Breast epithelium (tissue), 4 donors: ENCODE measurements around the gene CHD2. TPM values are rescaled to one million over a fixed set of nuclear protein-coding genes. Genes with fewer than 3 reads are reported as not detected.

Experiments
- DNase-seq, 2 donors: peaks; one replicate each; pipeline ENCODE4 v3.0.0-alpha.2; 2019; ENCODE audit warnings: low spot score in 2 of 2
- H3K27ac ChIP-seq, 2 donors: fragments of 200-600 bp; sonication (generic) in 1 of 2; one replicate each; pipeline ENCODE4 v1.5.1; 2016 to 2019; ENCODE audit warnings: mild to moderate bottlenecking in 1 of 2
- H3K27me3 ChIP-seq, 2 donors: fragments of 200-600 bp; sonication (generic) in 1 of 2; one replicate each; pipeline versions ENCODE4 v1.5.1 to v1.6.0; 2017 to 2019; ENCODE audit warnings: control low read depth in 1 of 2, mild to moderate bottlenecking in 1 of 2
- H3K36me3 ChIP-seq: fragments of 200-600 bp; one replicate; pipeline ENCODE4 v1.5.1; 2019
- H3K4me1 ChIP-seq, 2 donors: fragments of 200-600 bp; sonication (generic); one replicate each; pipeline ENCODE4 v1.5.1; 2016 to 2019; ENCODE audit warnings: control low read depth in 1 of 2
- H3K4me3 ChIP-seq, 3 donors: fragments of 200-600 bp; sonication (generic); 1 replicate in 2 of 3; 2 replicates in 1 of 3; pipeline ENCODE4 v1.5.1; 2016 to 2019; ENCODE audit warnings: mild to moderate bottlenecking in 3 of 3, moderate library complexity in 2 of 3
- H3K9me3 ChIP-seq, 2 donors: fragments of 200-600 bp; sonication (generic) in 1 of 2; one replicate each; pipeline ENCODE4 v1.5.1; 2016 to 2019; ENCODE audit warnings: control low read depth in 1 of 2
- POLR2A ChIP-seq: fragments of 450-650 bp; IDR thresholded peaks from one replicate; pipeline ENCODE4 v1.6.1; 2016; ENCODE audit warnings: antibody characterized with exemption, mild to moderate bottlenecking, moderate library complexity
- POLR2AphosphoS5 ChIP-seq, 3 donors: sonication (generic); formaldehyde crosslinking; IDR thresholded peaks; one replicate each; pipeline ENCODE4 v1.6.1; 2017; ENCODE audit warnings: antibody characterized with exemption in 3 of 3
- intact Hi-C: fragments of 100-400 bp; cut with DNase I; formaldehyde crosslinking; loops from one replicate; pipeline ENCODE4 v1.15.1; 2023; ENCODE audit warnings: low total_unique reads
- total RNA-seq, 3 donors: library from RNA; depleted of rRNA; stranded (reverse); fragments of >200 nt; gene quantifications; one replicate each; pipeline ENCODE4 v1.1.0, GENCODE V29; 2016
- TF ChIP-seq, protein P1 (sequence below), 3 donors: fragments of 450-650 bp; IDR thresholded peaks; one replicate each; pipeline ENCODE4 v1.5.1; 2016 to 2017; ENCODE audit warnings: antibody characterized with exemption in 3 of 3, mild to moderate bottlenecking in 3 of 3, moderate library complexity in 3 of 3

The CHD2 gene
- total RNA-seq, 3 donors from 2014 or later, result 137 to 215 (median 197) TPM

- Histone ChIP-seq H3K27ac (peak overlapping the region; percentile 54 to 100), H3K27me3 (no peaks in the 10 kb centered on the region), H3K4me1 (peaks cover 0 to 4% of the 10 kb centered on the region in 2 donors), H3K4me3 (no peak overlapping the region), H3K9me3 (no peaks in the 10 kb centered on the region), H3K36me3 (peaks cover 7% of the 10 kb centered on the region)
- DNase-seq, result no peak
- intact Hi-C loops, result no loop called here
- TF ChIP-seq POLR2A, result no peak
- TF ChIP-seq POLR2AphosphoS5 (IDR thresholded peaks at IDR 0.05), result no peak
- TF ChIP-seq, protein P1, sequence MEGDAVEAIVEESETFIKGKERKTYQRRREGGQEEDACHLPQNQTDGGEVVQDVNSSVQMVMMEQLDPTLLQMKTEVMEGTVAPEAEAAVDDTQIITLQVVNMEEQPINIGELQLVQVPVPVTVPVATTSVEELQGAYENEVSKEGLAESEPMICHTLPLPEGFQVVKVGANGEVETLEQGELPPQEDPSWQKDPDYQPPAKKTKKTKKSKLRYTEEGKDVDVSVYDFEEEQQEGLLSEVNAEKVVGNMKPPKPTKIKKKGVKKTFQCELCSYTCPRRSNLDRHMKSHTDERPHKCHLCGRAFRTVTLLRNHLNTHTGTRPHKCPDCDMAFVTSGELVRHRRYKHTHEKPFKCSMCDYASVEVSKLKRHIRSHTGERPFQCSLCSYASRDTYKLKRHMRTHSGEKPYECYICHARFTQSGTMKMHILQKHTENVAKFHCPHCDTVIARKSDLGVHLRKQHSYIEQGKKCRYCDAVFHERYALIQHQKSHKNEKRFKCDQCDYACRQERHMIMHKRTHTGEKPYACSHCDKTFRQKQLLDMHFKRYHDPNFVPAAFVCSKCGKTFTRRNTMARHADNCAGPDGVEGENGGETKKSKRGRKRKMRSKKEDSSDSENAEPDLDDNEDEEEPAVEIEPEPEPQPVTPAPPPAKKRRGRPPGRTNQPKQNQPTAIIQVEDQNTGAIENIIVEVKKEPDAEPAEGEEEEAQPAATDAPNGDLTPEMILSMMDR (IDR thresholded peaks at IDR 0.05), result no peak
These were observed 10.6 kb upstream of the CHD2 start for GRCh38 chr15:92889390-92890107.

GRCh38 chr15:92891533-92892200, 8.5 kb upstream of the CHD2 start:
- Histone ChIP-seq H3K36me3 (peaks cover 7% of the 10 kb centered on the region), H3K9me3 (no peaks in the 10 kb centered on the region), H3K27me3 (no peaks in the 10 kb centered on the region), H3K27ac (peak overlapping the region; percentile 56 to 74), H3K4me1 (peaks cover 0 to 8% of the 10 kb centered on the region in 2 donors), H3K4me3 (peak overlapping the region in 1 of 3 donors; percentile 23)
- intact Hi-C loops, result no loop called here
- TF ChIP-seq POLR2AphosphoS5 (IDR thresholded peaks at IDR 0.05), result no peak
- no peak for TF ChIP-seq POLR2A
- TF ChIP-seq, protein P1 (IDR thresholded peaks at IDR 0.05), result no peak
- DNase-seq, result no peak

GRCh38 chr15:92892201-92892555, 7.9 kb upstream of the CHD2 start:
- H3K4me3 ChIP-seq, result no peak overlapping the region
- TF ChIP-seq POLR2A (no peak), POLR2AphosphoS5 (IDR thresholded peaks at IDR 0.05) (no peak)
- TF ChIP-seq, protein P1 (IDR thresholded peaks at IDR 0.05), result no peak
- DNase-seq, result no peak
- H3K9me3 ChIP-seq, result no peaks in the 10 kb centered on the region
- H3K4me1 ChIP-seq, result peaks cover 0 to 8% of the 10 kb centered on the region in 2 donors
- intact Hi-C loops, result no loop called here
- no peaks in the 10 kb centered on the region for H3K27me3 ChIP-seq
- peak overlapping the region in 1 of 2 donors; percentile 74 for H3K27ac ChIP-seq
- peaks cover 7% of the 10 kb centered on the region for H3K36me3 ChIP-seq

GRCh38 chr15:92893200-92893599, 6.9 kb upstream of the CHD2 start:
- intact Hi-C loops, result no loop called here
- Histone ChIP-seq H3K4me1 (peaks cover 0 to 8% of the 10 kb centered on the region in 2 donors), H3K36me3 (peaks cover 7% of the 10 kb centered on the region), H3K27me3 (no peaks in the 10 kb centered on the region), H3K9me3 (no peaks in the 10 kb centered on the region), H3K27ac (peak overlapping the region in 1 of 2 donors; percentile 74), H3K4me3 (no peak overlapping the region)
- TF ChIP-seq, protein P1 (IDR thresholded peaks at IDR 0.05), result no peak
- TF ChIP-seq POLR2A (no peak), POLR2AphosphoS5 (IDR thresholded peaks at IDR 0.05) (no peak)
- no peak for DNase-seq

- DNase-seq, result no peak
- no peaks in the 10 kb centered on the region for H3K27me3 ChIP-seq
- no peak overlapping the region for H3K4me3 ChIP-seq
- H3K36me3 ChIP-seq, result peaks cover 7% of the 10 kb centered on the region
- TF ChIP-seq POLR2AphosphoS5 (IDR thresholded peaks at IDR 0.05), result no peak
- TF ChIP-seq, protein P1 (IDR thresholded peaks at IDR 0.05), result no peak
- TF ChIP-seq POLR2A, result no peak
- H3K4me1 ChIP-seq, result peaks cover 0 to 4% of the 10 kb centered on the region in 2 donors
- H3K9me3 ChIP-seq, result no peaks in the 10 kb centered on the region
- H3K27ac ChIP-seq, result peak overlapping the region; percentile 22 to 99
- intact Hi-C loops, result no loop called here
These were observed 3.6 kb upstream of the CHD2 start for GRCh38 chr15:92896561-92896960.
